ENCODE results near the gene RIMS1. TPM values are rescaled to one million over a fixed set of nuclear protein-coding genes. Genes with fewer than 3 reads are reported as not detected.
"Not testable (repeated sequence)": the region's sequence is repeated elsewhere in the genome, so short reads cannot be mapped to it uniquely, and the experiment has no call there.

RIMS1 gene
- polyA plus RNA-seq, 3 donors from 2014 or later: not detected

DNA sequence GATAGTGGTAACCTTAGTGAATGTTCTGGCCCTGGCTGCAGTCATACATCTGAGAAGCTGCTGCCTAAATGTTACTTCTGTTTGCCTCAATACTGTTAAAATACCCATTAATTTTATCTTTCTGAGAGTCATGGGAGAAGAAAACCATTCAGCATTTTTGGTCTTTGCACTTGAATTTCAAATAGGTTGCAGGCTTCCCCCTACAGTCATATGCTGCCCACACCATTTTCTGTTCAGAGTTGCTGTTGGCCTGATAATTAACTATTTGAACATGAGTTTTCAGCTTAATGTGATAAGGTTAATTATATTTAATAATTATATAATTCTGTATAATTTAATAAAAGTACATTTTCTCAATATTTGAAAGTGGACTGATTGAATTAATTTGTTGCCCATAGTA is 410.0 kb downstream of the RIMS1 start:
- no peak overlapping the region for H3K4me3 Mint-ChIP-seq
- no peak overlapping the region for H3K27ac Mint-ChIP-seq
- no peak for DNase-seq
- H3K9me3 Mint-ChIP-seq: peaks cover 0 to 4% (median 0%) of the 10 kb centered on the region in 6 donors
- no peaks in the 10 kb centered on the region for H3K36me3 Mint-ChIP-seq
- H3K4me1 Mint-ChIP-seq: no peaks in the 10 kb centered on the region
- no peaks in the 10 kb centered on the region for H3K27me3 Mint-ChIP-seq (ENCODE audit: low read depth in 3 of 3)

DNA sequence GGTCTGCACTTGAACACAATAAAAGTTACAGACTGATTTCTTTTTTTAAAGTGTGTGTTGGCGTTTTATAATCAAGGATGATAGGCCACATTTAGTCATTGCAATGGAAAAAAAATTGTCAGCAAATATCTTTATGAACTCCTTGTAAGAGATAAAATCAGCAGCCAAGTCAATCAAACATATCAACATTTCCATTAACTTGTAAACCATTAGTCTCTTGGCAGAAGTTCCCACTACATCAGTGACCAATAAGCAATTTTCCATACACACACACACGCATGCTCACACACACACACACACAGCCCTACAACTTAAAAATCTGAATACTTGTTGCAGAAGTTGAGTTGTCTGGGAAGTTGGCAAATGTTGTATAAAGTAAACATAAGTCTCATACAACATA is 419.6 kb downstream of the RIMS1 start:
- Mint-ChIP-seq H3K36me3 (no peaks in the 10 kb centered on the region), H3K4me3 (no peak overlapping the region), H3K27me3 (ENCODE audit: low read depth in 3 of 3) (no peaks in the 10 kb centered on the region), H3K27ac (no peak overlapping the region), H3K9me3 (peaks cover 0 to 4% (median 0%) of the 10 kb centered on the region in 6 donors), H3K4me1 (no peaks in the 10 kb centered on the region)
- no peak for DNase-seq

DNA sequence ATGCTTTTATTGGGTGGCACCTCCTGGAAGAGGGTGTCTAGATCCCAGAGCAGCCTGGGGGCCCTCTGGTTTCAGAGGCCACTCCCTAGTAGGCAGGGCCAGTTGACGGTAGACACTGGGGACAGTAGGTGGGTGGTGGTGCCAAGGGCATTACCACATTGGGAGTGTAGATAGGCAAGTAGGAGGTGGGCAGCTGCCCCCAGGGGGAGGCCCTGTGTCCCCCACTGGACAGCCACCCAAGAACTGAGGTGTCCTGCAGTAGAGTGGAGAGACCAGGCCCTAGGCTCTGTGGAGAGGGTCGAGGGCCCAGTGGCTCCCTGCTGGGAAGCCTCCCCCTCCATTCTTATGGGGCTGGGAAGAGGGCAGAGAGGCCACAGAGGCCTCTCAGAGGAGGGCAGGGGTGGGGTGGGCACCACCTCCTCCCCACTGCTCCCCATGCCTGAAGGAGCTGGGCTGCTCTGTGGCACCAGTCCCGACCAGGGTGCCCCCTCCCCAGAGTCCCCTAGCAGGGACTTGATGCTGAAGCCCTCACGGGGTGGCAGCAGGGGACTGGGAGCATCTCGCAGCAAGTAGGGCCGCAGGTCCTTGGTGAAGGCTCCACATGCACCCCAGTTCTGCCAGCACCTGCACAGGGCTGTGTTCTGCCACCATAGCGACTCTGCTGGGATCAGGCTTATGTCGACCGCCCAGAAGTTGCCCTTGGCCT is 430.5 kb downstream of the RIMS1 start:
- DNase-seq: no peak
- Mint-ChIP-seq H3K27ac (no peak overlapping the region), H3K27me3 (ENCODE audit: low read depth in 3 of 3) (peaks cover 0 to 5% (median 0%) of the 10 kb centered on the region in 3 donors), H3K9me3 (peaks cover 0 to 7% (median 5%) of the 10 kb centered on the region in 6 donors), H3K36me3 (no peaks in the 10 kb centered on the region), H3K4me3 (no peak overlapping the region), H3K4me1 (no peaks in the 10 kb centered on the region)

DNA sequence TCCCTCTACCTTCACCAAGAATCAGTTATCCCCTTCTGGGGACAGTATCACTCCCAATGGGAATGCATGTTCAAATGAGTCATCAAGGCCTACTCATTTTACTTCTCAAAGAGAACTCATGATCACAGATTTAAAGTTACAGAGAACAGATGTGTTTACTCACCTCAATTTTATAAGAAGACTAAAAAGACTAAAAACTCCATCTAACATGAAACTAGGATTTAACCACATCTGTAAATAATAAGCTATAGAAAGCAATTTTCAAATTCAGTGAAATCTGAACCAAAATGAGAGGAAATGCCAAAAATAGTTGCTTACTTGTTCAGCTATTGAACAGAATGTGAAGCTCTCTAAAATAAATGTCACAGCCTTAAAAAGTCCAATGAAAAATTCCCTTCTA is 435.4 kb downstream of the RIMS1 start:
- Mint-ChIP-seq H3K4me3 (no peak overlapping the region), H3K36me3 (no peaks in the 10 kb centered on the region), H3K9me3 (peaks cover 0 to 9% (median 2%) of the 10 kb centered on the region in 6 donors), H3K27ac (no peak overlapping the region), H3K27me3 (ENCODE audit: low read depth in 3 of 3) (peaks cover 0 to 5% (median 0%) of the 10 kb centered on the region in 3 donors), H3K4me1 (no peaks in the 10 kb centered on the region)
- no peak for DNase-seq

DNA sequence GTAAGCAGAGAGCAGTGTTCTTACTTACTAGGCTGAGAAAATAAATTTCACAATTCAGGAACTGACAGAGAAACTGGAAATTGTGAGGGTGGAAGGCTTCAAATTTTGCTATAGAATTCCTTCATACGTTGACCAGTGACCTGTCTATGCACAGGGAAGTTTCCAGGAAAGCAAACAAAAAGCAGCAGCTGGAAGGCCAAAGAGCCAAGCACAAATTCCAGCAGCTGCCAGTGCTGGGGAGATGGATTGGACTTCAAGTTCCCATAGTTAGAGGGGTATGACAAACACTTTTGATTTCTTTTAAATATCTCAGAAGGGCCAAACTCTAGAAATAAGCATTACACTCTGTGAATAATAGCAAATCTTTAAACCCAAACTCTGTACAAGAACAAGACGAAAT is 436.4 kb downstream of the RIMS1 start:
- no peak overlapping the region for H3K27ac Mint-ChIP-seq
- DNase-seq: no peak
- no peaks in the 10 kb centered on the region for H3K36me3 Mint-ChIP-seq
- H3K27me3 Mint-ChIP-seq (ENCODE audit: low read depth in 3 of 3): peaks cover 0 to 5% (median 0%) of the 10 kb centered on the region in 3 donors
- H3K9me3 Mint-ChIP-seq: peaks cover 0 to 9% (median under 1%) of the 10 kb centered on the region in 6 donors
- H3K4me3 Mint-ChIP-seq: no peak overlapping the region
- no peaks in the 10 kb centered on the region for H3K4me1 Mint-ChIP-seq

DNA sequence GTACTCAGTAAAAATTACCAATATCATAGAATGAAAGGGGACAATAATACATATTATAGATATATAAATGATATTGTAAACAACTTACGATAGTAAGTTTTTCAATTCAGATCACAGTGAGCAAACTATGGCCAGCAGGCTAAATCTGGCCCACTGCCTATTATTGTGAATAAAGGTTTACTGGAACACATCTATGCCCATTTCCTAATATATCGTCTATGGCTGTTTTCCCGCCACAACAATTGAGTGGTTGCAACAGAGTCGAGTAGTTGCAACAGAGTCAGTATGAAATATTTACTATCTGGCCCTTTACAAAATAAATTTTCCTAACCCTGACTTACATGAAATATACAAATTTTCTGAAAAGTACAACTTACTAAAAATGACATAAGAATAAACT is 438.2 kb downstream of the RIMS1 start:
- H3K4me3 Mint-ChIP-seq: no peak overlapping the region
- H3K9me3 Mint-ChIP-seq: peaks cover 0 to 7% (median 0%) of the 10 kb centered on the region in 6 donors
- peaks cover 0 to 1% (median 0%) of the 10 kb centered on the region in 3 donors for H3K27me3 Mint-ChIP-seq (ENCODE audit: low read depth in 3 of 3)
- no peaks in the 10 kb centered on the region for H3K36me3 Mint-ChIP-seq
- no peaks in the 10 kb centered on the region for H3K4me1 Mint-ChIP-seq
- no peak for DNase-seq
- no peak overlapping the region for H3K27ac Mint-ChIP-seq

DNA sequence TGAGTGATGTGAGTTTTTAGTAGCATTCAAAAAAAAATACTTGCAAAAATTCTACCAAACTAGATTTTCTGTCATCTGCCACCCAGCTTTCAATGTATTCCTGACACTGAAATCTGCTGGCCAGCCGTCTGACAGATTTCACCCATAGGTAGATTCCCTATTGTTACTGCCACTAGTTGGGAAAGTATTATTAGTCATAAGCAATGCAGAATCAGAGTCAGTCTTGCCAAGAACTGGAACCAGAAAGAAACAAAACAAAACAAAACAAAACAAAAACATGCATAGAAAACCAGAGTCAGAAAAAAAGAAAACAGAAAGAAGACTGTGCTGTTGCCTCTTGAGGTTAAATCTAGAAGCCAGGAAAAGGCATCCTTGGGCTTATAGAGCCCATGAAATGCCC is 442.4 kb downstream of the RIMS1 start:
- no peak overlapping the region for H3K4me3 Mint-ChIP-seq
- no peaks in the 10 kb centered on the region for H3K4me1 Mint-ChIP-seq
- peaks cover 0 to 3% (median 2%) of the 10 kb centered on the region in 3 donors for H3K27me3 Mint-ChIP-seq (ENCODE audit: low read depth in 3 of 3)
- H3K36me3 Mint-ChIP-seq: no peaks in the 10 kb centered on the region
- no peak for DNase-seq
- no peak overlapping the region for H3K27ac Mint-ChIP-seq
- H3K9me3 Mint-ChIP-seq: peaks cover 0 to 8% (median 0%) of the 10 kb centered on the region in 6 donors

DNA sequence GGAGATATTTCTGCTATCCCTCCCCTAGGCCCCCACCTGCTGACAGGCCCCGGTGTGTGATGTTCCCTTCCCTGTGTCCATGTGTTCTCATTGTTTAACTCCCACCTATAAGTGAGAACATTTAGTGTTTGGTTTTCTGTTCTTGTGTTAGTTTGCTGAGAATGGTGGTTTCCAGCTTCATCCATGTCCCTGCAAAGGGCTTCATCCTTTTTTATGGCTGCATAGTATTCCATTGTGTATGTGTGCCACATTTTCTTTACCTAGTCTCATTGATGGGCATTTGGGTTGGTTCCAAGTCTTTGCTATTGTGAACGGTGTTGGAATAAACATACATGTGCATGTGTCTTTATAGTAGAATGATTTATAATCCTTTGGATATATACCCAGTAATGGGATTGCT is 448.9 kb downstream of the RIMS1 start:
- not testable (repeated sequence) for H3K36me3 Mint-ChIP-seq; H3K4me3 Mint-ChIP-seq; DNase-seq; H3K27me3 Mint-ChIP-seq (ENCODE audit: low read depth in 3 of 3); H3K27ac Mint-ChIP-seq; H3K4me1 Mint-ChIP-seq
- H3K9me3 Mint-ChIP-seq: peaks cover 0 to 11% (median 6%) of the 10 kb centered on the region in 6 donors

DNA sequence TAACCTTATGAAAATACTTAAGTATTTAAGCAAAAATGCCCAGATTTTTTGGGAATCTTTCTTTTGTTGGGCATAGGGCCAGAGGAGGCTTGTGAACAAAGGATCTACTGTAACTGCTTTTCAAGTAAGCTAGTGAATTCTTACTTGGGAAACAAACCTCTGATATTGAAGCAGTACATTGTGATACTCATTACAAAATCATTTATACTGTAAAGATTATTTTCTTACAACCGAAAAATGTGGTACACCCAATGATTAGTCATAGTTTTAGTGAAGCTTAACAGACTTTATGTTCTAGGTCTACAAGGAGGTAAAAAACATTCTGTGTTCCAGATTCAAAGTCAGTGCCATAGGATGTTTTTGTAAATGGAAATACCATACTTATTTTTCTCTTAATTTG is 462.6 kb downstream of the RIMS1 start:
- H3K9me3 Mint-ChIP-seq: peaks cover 0 to 3% (median 0%) of the 10 kb centered on the region in 6 donors
- no peak for DNase-seq
- H3K27ac Mint-ChIP-seq: no peak overlapping the region
- no peak overlapping the region for H3K4me3 Mint-ChIP-seq
- H3K36me3 Mint-ChIP-seq: no peaks in the 10 kb centered on the region
- peaks cover 0 to 2% (median 2%) of the 10 kb centered on the region in 3 donors for H3K27me3 Mint-ChIP-seq (ENCODE audit: low read depth in 3 of 3)
- no peaks in the 10 kb centered on the region for H3K4me1 Mint-ChIP-seq

DNA sequence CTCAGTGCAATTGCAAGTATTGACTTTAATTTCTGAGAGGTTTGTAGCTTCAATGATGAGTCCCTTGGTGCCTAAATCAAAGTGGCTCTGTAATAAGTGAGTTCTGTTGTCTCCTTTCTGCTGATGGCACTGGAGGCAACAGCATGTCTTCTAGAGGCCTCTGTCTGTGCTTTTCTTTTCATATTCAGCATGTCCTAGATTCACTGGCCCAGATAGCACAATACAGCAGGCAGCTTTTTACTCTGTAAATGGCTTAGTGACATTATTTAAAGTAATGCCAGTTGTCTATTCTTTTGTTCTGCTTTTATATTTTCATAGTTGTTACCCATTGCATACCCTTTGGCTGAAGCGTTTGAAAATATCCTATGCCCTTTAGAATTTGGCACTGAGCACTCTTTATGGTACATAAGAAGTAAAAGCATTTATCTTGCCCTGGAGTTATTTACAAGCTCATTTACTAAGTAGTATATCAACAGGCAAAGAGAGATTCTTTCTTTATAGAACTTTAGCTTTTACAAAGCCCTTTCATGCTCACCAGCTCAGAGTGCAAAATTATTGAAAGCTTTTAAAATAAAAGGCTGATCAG is 464.0 kb downstream of the RIMS1 start:
- Mint-ChIP-seq H3K36me3 (no peaks in the 10 kb centered on the region), H3K9me3 (peaks cover 0 to 3% (median 0%) of the 10 kb centered on the region in 6 donors), H3K27ac (no peak overlapping the region)

DNA sequence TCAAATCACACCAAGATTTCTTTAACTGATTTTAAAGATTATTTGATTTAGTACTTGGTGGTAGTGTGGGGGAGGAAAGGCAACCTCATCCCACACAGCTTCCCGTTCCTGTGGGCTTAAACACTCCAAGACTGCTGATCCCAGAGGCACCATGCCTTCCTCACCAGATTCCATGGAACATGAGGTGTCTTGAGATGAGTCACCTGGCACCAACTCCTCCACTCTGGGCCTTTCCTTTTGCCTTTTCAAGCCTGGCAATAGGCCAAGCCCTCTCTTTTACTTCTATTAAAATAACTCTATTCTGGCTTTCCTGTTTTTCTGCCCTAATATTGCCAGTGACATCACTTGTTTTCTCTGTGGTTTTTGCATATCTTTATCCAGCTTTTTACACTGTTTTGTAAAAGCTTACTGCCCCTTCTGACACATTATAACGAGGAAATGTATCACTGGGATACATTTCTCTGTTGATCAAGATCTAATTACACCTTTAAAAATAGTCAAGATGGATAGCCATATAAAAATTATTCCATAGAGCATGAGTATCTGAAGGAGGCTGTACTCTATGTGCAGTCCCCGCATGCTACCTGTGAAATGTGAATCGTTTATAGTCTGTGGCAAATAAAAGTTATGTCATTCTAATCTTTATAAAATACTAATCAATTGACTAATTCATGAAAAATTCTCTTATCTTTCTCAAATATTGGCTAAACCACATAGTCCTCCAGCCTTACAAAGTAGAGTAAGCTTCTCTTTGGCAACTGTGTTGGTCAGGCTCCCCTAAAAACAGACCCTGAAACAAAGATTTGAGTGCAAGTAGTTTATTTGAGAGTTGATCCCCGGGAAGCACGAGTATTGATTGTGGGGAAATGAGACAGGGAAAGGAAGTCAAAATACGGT is 477.7 kb downstream of the RIMS1 start:
- peaks cover 0 to 4% (median 1%) of the 10 kb centered on the region in 3 donors for H3K27me3 Mint-ChIP-seq (ENCODE audit: low read depth in 3 of 3)
- peaks cover 0 to 2% (median 0%) of the 10 kb centered on the region in 6 donors for H3K9me3 Mint-ChIP-seq
- no peak overlapping the region for H3K27ac Mint-ChIP-seq
- DNase-seq: no peak
- H3K36me3 Mint-ChIP-seq: no peaks in the 10 kb centered on the region
- no peak overlapping the region for H3K4me3 Mint-ChIP-seq
- H3K4me1 Mint-ChIP-seq: no peaks in the 10 kb centered on the region

More for the DNA sequence above, 464.0 kb downstream of the RIMS1 start:
- DNase-seq: no peak
- Mint-ChIP-seq H3K27me3 (ENCODE audit: low read depth in 3 of 3) (peaks cover 0 to 2% (median 2%) of the 10 kb centered on the region in 3 donors), H3K4me1 (no peaks in the 10 kb centered on the region), H3K4me3 (no peak overlapping the region)

DNA sequence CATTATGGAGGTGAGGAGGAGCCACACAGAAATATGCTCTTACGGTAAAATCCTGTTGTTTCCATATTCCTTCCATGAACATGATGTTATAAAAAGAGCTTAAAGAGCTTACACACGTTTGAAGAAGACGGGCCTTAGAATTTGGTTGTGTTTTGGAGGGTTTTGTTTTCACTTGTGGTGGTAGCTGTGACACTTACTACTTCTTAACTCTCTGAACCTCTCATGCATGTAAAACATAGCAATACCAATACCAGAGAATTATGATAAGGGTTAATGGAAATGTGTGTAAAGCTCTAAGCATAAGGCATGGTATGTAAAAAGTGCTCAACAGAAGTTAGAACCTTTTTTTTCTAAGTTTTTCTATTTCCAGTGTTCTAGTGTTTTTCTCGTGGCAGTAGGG is 479.4 kb downstream of the RIMS1 start:
- DNase-seq: no peak
- H3K36me3 Mint-ChIP-seq: no peaks in the 10 kb centered on the region
- H3K9me3 Mint-ChIP-seq: peaks cover 0 to 2% (median under 1%) of the 10 kb centered on the region in 6 donors
- H3K27ac Mint-ChIP-seq: no peak overlapping the region
- no peaks in the 10 kb centered on the region for H3K4me1 Mint-ChIP-seq
- peaks cover 0 to 5% (median 1%) of the 10 kb centered on the region in 3 donors for H3K27me3 Mint-ChIP-seq (ENCODE audit: low read depth in 3 of 3)
- H3K4me3 Mint-ChIP-seq: no peak overlapping the region

DNA sequence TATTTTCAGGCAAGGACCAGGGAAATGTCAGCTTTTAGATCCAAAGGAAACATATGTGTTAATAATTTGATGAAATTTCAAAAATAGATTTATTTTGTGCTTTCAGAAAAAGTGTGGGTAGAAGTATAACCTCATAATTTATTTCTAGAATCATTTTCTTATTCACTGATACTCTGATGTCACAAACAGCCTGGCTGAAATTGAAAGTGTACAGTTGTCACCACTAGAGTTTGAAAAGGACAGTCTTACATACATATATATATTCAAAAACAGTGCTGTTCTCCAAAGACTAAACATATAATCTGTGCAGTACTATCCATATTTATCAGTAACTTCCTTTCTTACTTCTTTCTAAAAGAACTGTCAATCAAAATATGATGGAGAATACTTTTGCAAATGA is 481.1 kb downstream of the RIMS1 start:
- Mint-ChIP-seq H3K36me3 (no peaks in the 10 kb centered on the region), H3K4me1 (no peaks in the 10 kb centered on the region), H3K9me3 (peaks cover 0 to 2% (median under 1%) of the 10 kb centered on the region in 6 donors), H3K27me3 (ENCODE audit: low read depth in 3 of 3) (peaks cover 0 to 6% (median 1%) of the 10 kb centered on the region in 3 donors), H3K27ac (no peak overlapping the region), H3K4me3 (no peak overlapping the region)
- DNase-seq: no peak

DNA sequence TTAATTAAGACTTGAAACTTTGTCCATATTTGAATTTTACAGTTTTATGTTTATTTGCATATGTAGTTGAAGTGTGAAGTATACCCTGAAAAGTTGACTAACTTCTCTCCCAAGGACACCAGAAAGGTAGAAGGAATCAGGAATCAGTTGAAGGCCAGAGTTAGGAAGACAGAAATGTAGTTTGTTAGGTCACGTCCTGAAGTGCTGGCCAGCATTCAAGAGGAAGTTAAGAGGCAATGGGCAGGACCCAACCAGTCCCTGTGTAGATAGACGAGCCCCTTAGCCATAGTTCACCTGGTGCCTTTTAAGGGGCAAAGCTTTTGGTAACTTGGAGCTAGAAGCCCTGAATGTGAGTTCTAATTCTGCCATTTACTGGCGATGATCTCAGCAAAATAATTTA is 485.1 kb downstream of the RIMS1 start:
- Mint-ChIP-seq H3K4me3 (no peak overlapping the region), H3K27ac (no peak overlapping the region), H3K9me3 (peaks cover 0 to 2% (median under 1%) of the 10 kb centered on the region in 6 donors), H3K36me3 (no peaks in the 10 kb centered on the region), H3K4me1 (no peaks in the 10 kb centered on the region), H3K27me3 (ENCODE audit: low read depth in 3 of 3) (peaks cover 0 to 4% (median 2%) of the 10 kb centered on the region in 3 donors)
- DNase-seq: no peak
